PC-3 (cell line): ENCODE data around the gene ANKHD1. TPM values are rescaled to one million over a fixed set of nuclear protein-coding genes. Genes with fewer than 3 reads are reported as not detected.
A peak's percentile ranks its signal among the peaks of the same experiment; 100 is the strongest.

Source experiments
- ATAC-seq: fragments of 200-7000 bp; cut with Tn5 transposase; 2 replicates; pipeline ENCODE4 v1.9.1; 2020; ENCODE audit warnings: mild to moderate bottlenecking, moderate library complexity
- BruUV-seq: library from RNA; stranded (reverse); fragments of 400-500 nt; replicated peaks from 2 replicates; lab custom pipeline; 2021; lab: Mats Ljungman, UMichigan
- CTCF ChIA-PET: fragments of 300-600 bp; sonication (Branson Sonifier 250); formaldehyde crosslinking; loops from one replicate; lab custom pipeline; 2022; ENCODE audit warnings: antibody characterized with exemption; lab: Charles Lee
- POLR2A ChIA-PET: fragments of 300-600 bp; sonication (Branson Sonifier 250); formaldehyde crosslinking; loops from one replicate; lab custom pipeline; 2022; ENCODE audit warnings: antibody characterized with exemption; ENCODE audit not compliant: unreplicated experiment; lab: Charles Lee
- DNase-seq: peaks from one replicate; pipeline ENCODE4 v3.0.0-alpha.2; 2015
- H2AFZ ChIP-seq: fragments of 300-600 bp; sonication (generic); 2 replicates; pipeline ENCODE4 v1.6.0; 2016; ENCODE audit warnings: antibody characterized with exemption, low read length
- H3F3A ChIP-seq: fragments of 300-600 bp; sonication (generic); one replicate; pipeline ENCODE4 v1.6.0; 2017; ENCODE audit warnings: antibody characterized with exemption, low read length, control low read depth, mild to moderate bottlenecking; ENCODE audit not compliant: unreplicated experiment
- H3K27ac ChIP-seq: fragments of 300-600 bp; sonication (generic); 2 replicates; pipeline ENCODE4 v1.5.1; 2016; ENCODE audit warnings: mild to moderate bottlenecking, low read length
- H3K27me3 ChIP-seq: fragments of 300-600 bp; sonication (generic); 2 replicates; pipeline ENCODE4 v1.6.1; 2016; ENCODE audit warnings: low read length, mixed read lengths
- H3K36me3 ChIP-seq: fragments of 300-600 bp; sonication (generic); 2 replicates; pipeline ENCODE4 v1.6.1; 2016; ENCODE audit warnings: low read depth, mixed run types, low read length, mixed read lengths
- H3K4me1 ChIP-seq: fragments of 300-600 bp; sonication (generic); 2 replicates; pipeline ENCODE4 v1.5.1; 2016; ENCODE audit warnings: low read length; ENCODE audit not compliant: insufficient read depth
- H3K4me2 ChIP-seq: fragments of 300-600 bp; sonication (generic); 2 replicates; pipeline ENCODE4 v1.6.0; 2016; ENCODE audit warnings: low read length
- H3K4me3 ChIP-seq: fragments of 300-600 bp; sonication (generic); 2 replicates; pipeline ENCODE4 v1.5.1; 2016; ENCODE audit warnings: mild to moderate bottlenecking, low read length, mixed read lengths
- H3K79me2 ChIP-seq: fragments of 300-600 bp; sonication (generic); 2 replicates; pipeline ENCODE4 v1.6.1; 2017; ENCODE audit warnings: low read length, mixed read lengths
- H3K9ac ChIP-seq: fragments of 300-600 bp; sonication (generic); 2 replicates; pipeline ENCODE4 v1.6.0; 2016; ENCODE audit warnings: mild to moderate bottlenecking, low read length
- H3K9me2 ChIP-seq: fragments of 300-600 bp; sonication (generic); replicated peaks from 2 replicates; pipeline ENCODE4 v1.6.1; 2016; ENCODE audit warnings: mixed run types, low read length, mixed read lengths
- H3K9me3 ChIP-seq: fragments of 300-600 bp; sonication (generic); 2 replicates; pipeline ENCODE4 v1.6.1; 2016; ENCODE audit warnings: low read length, mixed read lengths
- H4K20me1 ChIP-seq: fragments of 300-600 bp; sonication (generic); 2 replicates; pipeline ENCODE4 v1.6.1; 2016; ENCODE audit warnings: low read length, mixed read lengths
- EZH2 ChIP-seq: fragments of 300-600 bp; sonication (generic); IDR thresholded peaks from one replicate; pipeline ENCODE4 v1.6.1; 2017; ENCODE audit warnings: antibody characterized with exemption, mild to moderate bottlenecking, low read length; ENCODE audit not compliant: unreplicated experiment
- EZH2phosphoT487 ChIP-seq: fragments of 300-600 bp; sonication (generic); IDR thresholded peaks from 2 replicates; pipeline ENCODE4 v1.6.1; 2018; ENCODE audit warnings: mild to moderate bottlenecking, antibody characterized with exemption, low read length, borderline replicate concordance
- intact Hi-C: fragments of 100-400 bp; cut with micrococcal nuclease; formaldehyde crosslinking; loops from 2 replicates; pipeline ENCODE4 v1.9.0; 2023
- total RNA-seq: library from RNA; depleted of rRNA; stranded (reverse); fragments of >200 nt; gene quantifications from 2 replicates; pipeline ENCODE4 v1.2.3, GENCODE V29; 2014
- TF ChIP-seq, protein P1 (sequence below): fragments of 300-600 bp; sonication (generic); conservative IDR thresholded peaks from 2 replicates; pipeline ENCODE4 v1.5.1; 2017; ENCODE audit warnings: antibody characterized with exemption, low read depth, mild to moderate bottlenecking, low read length

The ANKHD1 gene
- total RNA-seq, 1 experiment from 2014 or later, result 64.6 TPM

GRCh38 chr5:140365941-140366340 is 35.7 kb upstream of the ANKHD1 start:
- Histone ChIP-seq H3K27me3 (no peaks in the 10 kb centered on the region), H4K20me1 (no peaks in the 10 kb centered on the region), H3K9ac (no peak overlapping the region), H3K79me2 (no peaks in the 10 kb centered on the region), H3K4me2 (0 out of 2 replicates have a peak overlapping the region, but pooled peaks have one; percentile 10), H3K4me3 (no peak overlapping the region), H3K4me1 (peaks cover 11% of the 10 kb centered on the region), H3K27ac (no peak overlapping the region), H3K9me2 (no peaks in the 10 kb centered on the region), H3K36me3 (no peaks in the 10 kb centered on the region), H2AFZ (no peak overlapping the region), H3K9me3 (no peaks in the 10 kb centered on the region), H3F3A (no peaks in the 10 kb centered on the region)
- TF ChIP-seq EZH2 (no peak), EZH2phosphoT487 (no peak)
- TF ChIP-seq, protein P1, sequence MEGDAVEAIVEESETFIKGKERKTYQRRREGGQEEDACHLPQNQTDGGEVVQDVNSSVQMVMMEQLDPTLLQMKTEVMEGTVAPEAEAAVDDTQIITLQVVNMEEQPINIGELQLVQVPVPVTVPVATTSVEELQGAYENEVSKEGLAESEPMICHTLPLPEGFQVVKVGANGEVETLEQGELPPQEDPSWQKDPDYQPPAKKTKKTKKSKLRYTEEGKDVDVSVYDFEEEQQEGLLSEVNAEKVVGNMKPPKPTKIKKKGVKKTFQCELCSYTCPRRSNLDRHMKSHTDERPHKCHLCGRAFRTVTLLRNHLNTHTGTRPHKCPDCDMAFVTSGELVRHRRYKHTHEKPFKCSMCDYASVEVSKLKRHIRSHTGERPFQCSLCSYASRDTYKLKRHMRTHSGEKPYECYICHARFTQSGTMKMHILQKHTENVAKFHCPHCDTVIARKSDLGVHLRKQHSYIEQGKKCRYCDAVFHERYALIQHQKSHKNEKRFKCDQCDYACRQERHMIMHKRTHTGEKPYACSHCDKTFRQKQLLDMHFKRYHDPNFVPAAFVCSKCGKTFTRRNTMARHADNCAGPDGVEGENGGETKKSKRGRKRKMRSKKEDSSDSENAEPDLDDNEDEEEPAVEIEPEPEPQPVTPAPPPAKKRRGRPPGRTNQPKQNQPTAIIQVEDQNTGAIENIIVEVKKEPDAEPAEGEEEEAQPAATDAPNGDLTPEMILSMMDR, result no peak
- intact Hi-C loops, result no loop called here
- no peak for DNase-seq
- no TSS peak for BruUV-seq
- no peak for ATAC-seq
- ChIA-PET CTCF (no interaction called here), POLR2A (no interaction called here)

GRCh38 chr5:140366589-140367255 is 34.9 kb upstream of the ANKHD1 start:
- ATAC-seq (no peak), DNase-seq (no peak)
- no TSS peak for BruUV-seq
- Histone ChIP-seq H3K4me3 (no peak overlapping the region), H3K9me3 (no peaks in the 10 kb centered on the region), H4K20me1 (no peaks in the 10 kb centered on the region), H3K4me1 (peaks cover 11% of the 10 kb centered on the region), H3K9me2 (no peaks in the 10 kb centered on the region), H2AFZ (no peak overlapping the region), H3K36me3 (no peaks in the 10 kb centered on the region), H3K27ac (no peak overlapping the region), H3K9ac (no peak overlapping the region), H3K79me2 (no peaks in the 10 kb centered on the region), H3K4me2 (no peak overlapping the region), H3K27me3 (no peaks in the 10 kb centered on the region), H3F3A (no peaks in the 10 kb centered on the region)
- ChIA-PET POLR2A (no interaction called here), CTCF (no interaction called here)
- no peak for TF ChIP-seq EZH2phosphoT487
- no peak for TF ChIP-seq EZH2
- TF ChIP-seq, protein P1, result no peak
- intact Hi-C loops, result no loop called here

DNA sequence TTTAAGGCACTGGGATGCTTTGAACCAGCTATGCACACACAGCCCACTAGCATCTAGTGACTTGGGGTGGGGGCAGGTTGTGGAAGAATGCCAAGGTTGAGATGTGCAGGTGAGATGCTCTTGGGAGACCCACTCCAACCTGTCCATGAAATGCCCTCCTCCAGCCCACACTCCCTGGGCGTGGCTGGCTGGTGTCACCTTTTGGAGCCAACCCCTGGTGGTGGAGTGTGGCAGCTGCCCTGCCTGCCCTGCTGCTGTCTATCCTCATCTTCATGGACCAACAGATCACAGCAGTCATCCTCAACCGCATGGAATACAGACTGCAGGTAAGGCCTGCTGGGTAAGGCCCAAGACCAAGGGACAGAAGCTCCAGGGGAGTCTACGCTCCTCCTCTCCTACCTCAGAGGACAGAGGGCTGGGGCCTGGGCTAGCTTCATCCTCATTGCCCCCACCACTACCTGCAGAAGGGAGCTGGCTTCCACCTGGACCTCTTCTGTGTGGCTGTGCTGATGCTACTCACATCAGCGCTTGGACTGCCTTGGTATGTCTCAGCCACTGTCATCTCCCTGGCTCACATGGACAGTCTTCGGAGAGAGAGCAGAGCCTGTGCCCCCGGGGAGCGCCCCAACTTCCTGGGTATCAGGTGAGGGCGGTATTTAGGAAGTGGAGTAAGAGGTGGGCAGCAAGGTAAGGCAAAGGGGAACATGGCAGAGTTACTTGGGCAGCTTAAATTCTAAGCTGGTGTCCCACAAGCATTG is 34.2 kb upstream of the ANKHD1 start:
- H2AFZ ChIP-seq, result no peak overlapping the region
- no peaks in the 10 kb centered on the region for H3K79me2 ChIP-seq
- no peaks in the 10 kb centered on the region for H3K36me3 ChIP-seq
- H3K4me3 ChIP-seq, result no peak overlapping the region
- intact Hi-C loops, result no loop called here
- ATAC-seq, result no peak
- ChIA-PET POLR2A (no interaction called here), CTCF (interaction anchor here (0.6 kb wide), 1 partner anchor 14 kb away, joined by 3 read pairs; no protein-coding TSS in a partner anchor)
- no peak for TF ChIP-seq EZH2phosphoT487
- TF ChIP-seq, protein P1, result no peak
- no peak for TF ChIP-seq EZH2
- peaks cover 11% of the 10 kb centered on the region for H3K4me1 ChIP-seq
- no peak for DNase-seq
- H3K27me3 ChIP-seq, result no peaks in the 10 kb centered on the region
- no peaks in the 10 kb centered on the region for H4K20me1 ChIP-seq
- no peak overlapping the region for H3K9ac ChIP-seq
- no peak overlapping the region for H3K4me2 ChIP-seq
- H3K9me3 ChIP-seq, result no peaks in the 10 kb centered on the region
- no TSS peak for BruUV-seq
- no peak overlapping the region for H3K27ac ChIP-seq
- no peaks in the 10 kb centered on the region for H3F3A ChIP-seq
- H3K9me2 ChIP-seq, result no peaks in the 10 kb centered on the region
